HEK293 (cell line): ENCODE results near the gene PID1.

Source experiments
- CTCF ChIA-PET: fragments of 350-600 bp; formaldehyde crosslinking; extraction: SDS; loops from one replicate; lab custom pipeline; 2021; ENCODE audit warnings: antibody characterized with exemption; lab: Yijun Ruan, JAX
- POLR2A ChIA-PET: fragments of 300-600 bp; formaldehyde crosslinking; extraction: SDS; loops from one replicate; lab custom pipeline; 2020; ENCODE audit warnings: antibody characterized with exemption, inconsistent platforms; lab: Yijun Ruan, JAX
- H3K27ac ChIP-seq: fragments of 200-500 bp; sonication (Bioruptor generic); 2 replicates; pipeline ENCODE4 v1.5.1; 2014; ENCODE audit warnings: low read depth, low read length, control low read depth, inconsistent platforms; ENCODE audit errors: extremely low read depth
- H3K36me3 ChIP-seq, 2 experiments: fragments of 200-500 bp in 1 of 2; sonication (Bioruptor generic) in 1 of 2; 1 replicate in 1 of 2; 2 replicates in 1 of 2; pipeline ENCODE4 v1.5.1; 2014 to 2017; ENCODE audit warnings: inconsistent platforms in 2 of 2, low read length in 2 of 2; ENCODE audit not compliant: control insufficient read depth in 2 of 2, insufficient read depth in 1 of 2
- H3K4me1 ChIP-seq: fragments of 200-500 bp; sonication (Bioruptor generic); 2 replicates; pipeline ENCODE4 v1.5.1; 2014; ENCODE audit warnings: mild to moderate bottlenecking, low read length, inconsistent platforms; ENCODE audit not compliant: control insufficient read depth, insufficient read depth
- H3K4me3 ChIP-seq: 2 replicates; pipeline ENCODE4 v1.5.1; 2011; ENCODE audit warnings: low read depth, mild to moderate bottlenecking, control low read depth, low read length, moderate library complexity
- H3K9me3 ChIP-seq: fragments of 200-500 bp; sonication (Bioruptor generic); 2 replicates; pipeline ENCODE4 v1.5.1; 2014; ENCODE audit warnings: low read depth, low read length, inconsistent platforms; ENCODE audit not compliant: control insufficient read depth, insufficient read depth
- KLF1 ChIP-seq: fragments of 450-650 bp; formaldehyde crosslinking; IDR thresholded peaks from 2 replicates; pipeline ENCODE4 v1.5.1; 2016; ENCODE audit warnings: missing biosample characterization, missing genetic modification characterization
- KLF8 ChIP-seq: fragments of 450-650 bp; formaldehyde crosslinking; IDR thresholded peaks from 2 replicates; pipeline ENCODE4 v1.5.1; 2016; ENCODE audit warnings: missing biosample characterization, missing genetic modification characterization
- KLF9 ChIP-seq: fragments of 450-650 bp; formaldehyde crosslinking; IDR thresholded peaks from 2 replicates; pipeline ENCODE4 v1.5.1; 2016; ENCODE audit warnings: missing biosample characterization, missing genetic modification characterization, low read depth
- OSR2 ChIP-seq: fragments of 450-650 bp; formaldehyde crosslinking; IDR thresholded peaks from 2 replicates; pipeline ENCODE4 v1.5.1; 2016; ENCODE audit warnings: missing biosample characterization, missing genetic modification characterization
- PRDM1 ChIP-seq: fragments of 450-650 bp; formaldehyde crosslinking; IDR thresholded peaks from 2 replicates; pipeline ENCODE4; 2016; ENCODE audit warnings: missing biosample characterization, missing genetic modification characterization
- RBAK ChIP-seq: fragments of 450-650 bp; formaldehyde crosslinking; IDR thresholded peaks from 2 replicates; pipeline ENCODE4 v1.5.1; 2016; ENCODE audit warnings: missing biosample characterization, missing genetic modification characterization
- ZFP69B ChIP-seq: fragments of 450-650 bp; formaldehyde crosslinking; IDR thresholded peaks from 2 replicates; pipeline ENCODE4 v1.5.1; 2016; ENCODE audit warnings: missing biosample characterization, missing genetic modification characterization
- ZIC2 ChIP-seq: fragments of 450-650 bp; formaldehyde crosslinking; IDR thresholded peaks from 2 replicates; pipeline ENCODE4 v1.5.1; 2016; ENCODE audit warnings: missing biosample characterization, missing genetic modification characterization
- ZNF132 ChIP-seq: fragments of 450-650 bp; formaldehyde crosslinking; IDR thresholded peaks from 2 replicates; pipeline ENCODE4 v1.5.1; 2017; ENCODE audit warnings: missing biosample characterization, missing genetic modification characterization, borderline replicate concordance
- ZNF138 ChIP-seq: fragments of 450-650 bp; formaldehyde crosslinking; IDR thresholded peaks from 2 replicates; pipeline ENCODE4 v1.5.1; 2016; ENCODE audit warnings: missing biosample characterization, missing genetic modification characterization, borderline replicate concordance
- ZNF146 ChIP-seq: fragments of 450-650 bp; formaldehyde crosslinking; IDR thresholded peaks from 2 replicates; pipeline ENCODE4 v1.5.1; 2016; ENCODE audit warnings: missing biosample characterization, missing genetic modification characterization
- ZNF174 ChIP-seq: fragments of 450-650 bp; formaldehyde crosslinking; IDR thresholded peaks from 2 replicates; pipeline ENCODE4 v1.5.0; 2017; ENCODE audit warnings: missing biosample characterization, mild to moderate bottlenecking, missing genetic modification characterization
- ZNF248 ChIP-seq: fragments of 450-650 bp; formaldehyde crosslinking; IDR thresholded peaks from 2 replicates; pipeline ENCODE4 v1.5.1; 2017; ENCODE audit warnings: missing biosample characterization, missing genetic modification characterization
- ZNF274 ChIP-seq, 2 experiments: fragments of 200-500 bp in 1 of 2; fragments of 450-650 bp in 1 of 2; sonication (Bioruptor generic) in 1 of 2; formaldehyde crosslinking in 1 of 2; IDR thresholded peaks; 2 replicates each; pipeline versions ENCODE4 v1.5.1 to v1.6.1; 2014 to 2016; ENCODE audit warnings: borderline replicate concordance in 1 of 2, inconsistent platforms in 1 of 2, low read length in 1 of 2, missing biosample characterization in 1 of 2, missing genetic modification characterization in 1 of 2
- ZNF335 ChIP-seq: fragments of 450-650 bp; formaldehyde crosslinking; conservative IDR thresholded peaks from 2 replicates; pipeline ENCODE4 v1.5.1; 2016; ENCODE audit warnings: missing biosample characterization, missing genetic modification characterization
- ZNF404 ChIP-seq: fragments of 450-650 bp; formaldehyde crosslinking; IDR thresholded peaks from 2 replicates; pipeline ENCODE4 v1.5.1; 2017; ENCODE audit warnings: missing biosample characterization, missing genetic modification characterization
- ZNF433 ChIP-seq: fragments of 450-650 bp; formaldehyde crosslinking; IDR thresholded peaks from 2 replicates; pipeline ENCODE4 v1.5.1; 2016; ENCODE audit warnings: missing biosample characterization, missing genetic modification characterization, low read depth
- ZNF501 ChIP-seq: fragments of 450-650 bp; formaldehyde crosslinking; IDR thresholded peaks from 2 replicates; pipeline ENCODE4 v1.5.1; 2016; ENCODE audit warnings: missing biosample characterization, missing genetic modification characterization
- ZNF585B ChIP-seq: fragments of 450-650 bp; formaldehyde crosslinking; IDR thresholded peaks from 2 replicates; pipeline ENCODE4 v1.5.1; 2016; ENCODE audit warnings: missing biosample characterization, missing genetic modification characterization
- ZNF596 ChIP-seq: fragments of 450-650 bp; IDR thresholded peaks from 2 replicates; pipeline ENCODE4 v1.5.0; 2018; ENCODE audit warnings: missing biosample characterization, mild to moderate bottlenecking, missing genetic modification characterization, moderate library complexity
- ZNF645 ChIP-seq: fragments of 450-650 bp; formaldehyde crosslinking; IDR thresholded peaks from 2 replicates; pipeline ENCODE4; 2016; ENCODE audit warnings: missing biosample characterization, missing genetic modification characterization
- ZNF664 ChIP-seq: fragments of 450-650 bp; formaldehyde crosslinking; IDR thresholded peaks from 2 replicates; pipeline ENCODE4 v1.5.1; 2016; ENCODE audit warnings: missing biosample characterization, missing genetic modification characterization
- ZNF76 ChIP-seq: fragments of 450-650 bp; formaldehyde crosslinking; IDR thresholded peaks from 2 replicates; pipeline ENCODE4; 2016; ENCODE audit warnings: low read depth, missing biosample characterization, missing genetic modification characterization, borderline replicate concordance
- ZSCAN30 ChIP-seq: fragments of 450-650 bp; IDR thresholded peaks from 2 replicates; pipeline ENCODE4 v1.5.1; 2018; ENCODE audit warnings: missing biosample characterization, mild to moderate bottlenecking, missing genetic modification characterization, moderate library complexity
- ZXDB ChIP-seq: fragments of 450-650 bp; formaldehyde crosslinking; IDR thresholded peaks from 2 replicates; pipeline ENCODE4 v1.5.1; 2016; ENCODE audit warnings: missing biosample characterization, missing genetic modification characterization
- TF ChIP-seq, protein P1 (sequence below): fragments of 450-650 bp; formaldehyde crosslinking; IDR thresholded peaks from 2 replicates; pipeline ENCODE4 v1.5.1; 2016; ENCODE audit warnings: missing biosample characterization, missing genetic modification characterization
- TF ChIP-seq, protein P2 (sequence below): fragments of 450-650 bp; formaldehyde crosslinking; IDR thresholded peaks from 2 replicates; pipeline ENCODE4 v1.5.1; 2017; ENCODE audit warnings: missing biosample characterization, missing genetic modification characterization
- TF ChIP-seq, protein P3 (sequence below): fragments of 450-650 bp; formaldehyde crosslinking; IDR thresholded peaks from 2 replicates; pipeline ENCODE4 v1.5.1; 2017; ENCODE audit warnings: missing biosample characterization, missing genetic modification characterization

Gene PID1

DNA sequence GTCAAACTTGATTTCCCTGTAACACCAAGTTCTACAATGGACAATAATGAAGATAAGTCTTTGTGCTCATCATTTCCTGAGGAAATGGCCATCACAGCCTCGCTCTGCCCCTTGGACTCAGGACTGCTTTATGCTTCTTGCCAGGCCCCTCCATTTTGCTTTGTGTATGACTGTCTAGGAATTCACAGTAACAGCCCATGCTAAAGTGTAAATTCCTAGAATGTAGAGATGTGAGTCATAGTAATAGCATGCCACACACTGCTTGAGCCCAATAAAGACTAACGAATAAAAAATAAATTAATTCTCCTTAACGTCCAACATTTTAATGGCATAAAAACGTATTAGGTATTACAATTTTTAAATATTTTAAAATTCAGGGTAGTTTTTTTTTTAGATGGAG, 226.5 kb downstream of the PID1 start:
- H3K4me1 ChIP-seq, result no peaks in the 10 kb centered on the region
- CTCF ChIA-PET, result no interaction called here
- H3K36me3 ChIP-seq, result no peaks in the 10 kb centered on the region
- TF ChIP-seq ZNF174 (tag by site-specific recombination), result no peak
- TF ChIP-seq, all 188 proteins: peak for 0
- Histone ChIP-seq H3K9me3 (no peaks in the 10 kb centered on the region), H3K27ac (no peak overlapping the region), H3K4me3 (no peak overlapping the region)
- POLR2A ChIA-PET, result no interaction called here

- Histone ChIP-seq H3K27ac (no peak overlapping the region), H3K4me1 (no peaks in the 10 kb centered on the region), H3K36me3 (no peaks in the 10 kb centered on the region), H3K4me3 (no peak overlapping the region), H3K9me3 (no peaks in the 10 kb centered on the region)
- ChIA-PET CTCF (interaction anchor here (0.6 kb wide), 1 partner anchor 36 kb away, joined by 4 read pairs; no protein-coding TSS in a partner anchor), POLR2A (no interaction called here)
- TF ChIP-seq ZNF248 (tag by site-specific recombination) (no peak), ZNF335 (tag by site-specific recombination) (no peak), ZNF645 (no peak), ZNF274 (IDR thresholded peaks at IDR 0.05; ENCODE audit: low read length) (no peak), ZNF274 (tag by site-specific recombination; IDR thresholded peaks at IDR 0.05; ENCODE audit: borderline replicate concordance) (no peak), ZXDB (tag by site-specific recombination) (no peak), ZFP69B (no peak), OSR2 (tag by site-specific recombination) (no peak), ZNF132 (tag by site-specific recombination) (no peak), ZNF138 (tag by site-specific recombination) (no peak), ZNF404 (tag by site-specific recombination) (no peak), ZNF146 (tag by site-specific recombination) (no peak)
- TF ChIP-seq, protein P1, sequence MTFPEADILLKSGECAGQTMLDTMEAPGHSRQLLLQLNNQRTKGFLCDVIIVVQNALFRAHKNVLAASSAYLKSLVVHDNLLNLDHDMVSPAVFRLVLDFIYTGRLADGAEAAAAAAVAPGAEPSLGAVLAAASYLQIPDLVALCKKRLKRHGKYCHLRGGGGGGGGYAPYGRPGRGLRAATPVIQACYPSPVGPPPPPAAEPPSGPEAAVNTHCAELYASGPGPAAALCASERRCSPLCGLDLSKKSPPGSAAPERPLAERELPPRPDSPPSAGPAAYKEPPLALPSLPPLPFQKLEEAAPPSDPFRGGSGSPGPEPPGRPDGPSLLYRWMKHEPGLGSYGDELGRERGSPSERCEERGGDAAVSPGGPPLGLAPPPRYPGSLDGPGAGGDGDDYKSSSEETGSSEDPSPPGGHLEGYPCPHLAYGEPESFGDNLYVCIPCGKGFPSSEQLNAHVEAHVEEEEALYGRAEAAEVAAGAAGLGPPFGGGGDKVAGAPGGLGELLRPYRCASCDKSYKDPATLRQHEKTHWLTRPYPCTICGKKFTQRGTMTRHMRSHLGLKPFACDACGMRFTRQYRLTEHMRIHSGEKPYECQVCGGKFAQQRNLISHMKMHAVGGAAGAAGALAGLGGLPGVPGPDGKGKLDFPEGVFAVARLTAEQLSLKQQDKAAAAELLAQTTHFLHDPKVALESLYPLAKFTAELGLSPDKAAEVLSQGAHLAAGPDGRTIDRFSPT (tag by site-specific recombination), result no peak
- TF ChIP-seq, protein P2, sequence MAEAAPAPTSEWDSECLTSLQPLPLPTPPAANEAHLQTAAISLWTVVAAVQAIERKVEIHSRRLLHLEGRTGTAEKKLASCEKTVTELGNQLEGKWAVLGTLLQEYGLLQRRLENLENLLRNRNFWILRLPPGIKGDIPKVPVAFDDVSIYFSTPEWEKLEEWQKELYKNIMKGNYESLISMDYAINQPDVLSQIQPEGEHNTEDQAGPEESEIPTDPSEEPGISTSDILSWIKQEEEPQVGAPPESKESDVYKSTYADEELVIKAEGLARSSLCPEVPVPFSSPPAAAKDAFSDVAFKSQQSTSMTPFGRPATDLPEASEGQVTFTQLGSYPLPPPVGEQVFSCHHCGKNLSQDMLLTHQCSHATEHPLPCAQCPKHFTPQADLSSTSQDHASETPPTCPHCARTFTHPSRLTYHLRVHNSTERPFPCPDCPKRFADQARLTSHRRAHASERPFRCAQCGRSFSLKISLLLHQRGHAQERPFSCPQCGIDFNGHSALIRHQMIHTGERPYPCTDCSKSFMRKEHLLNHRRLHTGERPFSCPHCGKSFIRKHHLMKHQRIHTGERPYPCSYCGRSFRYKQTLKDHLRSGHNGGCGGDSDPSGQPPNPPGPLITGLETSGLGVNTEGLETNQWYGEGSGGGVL (tag by site-specific recombination), result no peak
Observed at GRCh38 chr2:229043681-229044080, 227.4 kb downstream of the PID1 start.

GRCh38 chr2:229042349-229042748, 228.7 kb downstream of the PID1 start:
- H3K9me3 ChIP-seq, result no peaks in the 10 kb centered on the region
- H3K27ac ChIP-seq, result no peak overlapping the region
- POLR2A ChIA-PET, result no interaction called here
- no peaks in the 10 kb centered on the region for H3K4me1 ChIP-seq
- H3K4me3 ChIP-seq, result no peak overlapping the region
- CTCF ChIA-PET, result no interaction called here
- H3K36me3 ChIP-seq, result no peaks in the 10 kb centered on the region
- no peak for TF ChIP-seq ZNF596 (tag by site-specific recombination)
- TF ChIP-seq KLF1 (tag by site-specific recombination), result no peak
- TF ChIP-seq, protein P3, sequence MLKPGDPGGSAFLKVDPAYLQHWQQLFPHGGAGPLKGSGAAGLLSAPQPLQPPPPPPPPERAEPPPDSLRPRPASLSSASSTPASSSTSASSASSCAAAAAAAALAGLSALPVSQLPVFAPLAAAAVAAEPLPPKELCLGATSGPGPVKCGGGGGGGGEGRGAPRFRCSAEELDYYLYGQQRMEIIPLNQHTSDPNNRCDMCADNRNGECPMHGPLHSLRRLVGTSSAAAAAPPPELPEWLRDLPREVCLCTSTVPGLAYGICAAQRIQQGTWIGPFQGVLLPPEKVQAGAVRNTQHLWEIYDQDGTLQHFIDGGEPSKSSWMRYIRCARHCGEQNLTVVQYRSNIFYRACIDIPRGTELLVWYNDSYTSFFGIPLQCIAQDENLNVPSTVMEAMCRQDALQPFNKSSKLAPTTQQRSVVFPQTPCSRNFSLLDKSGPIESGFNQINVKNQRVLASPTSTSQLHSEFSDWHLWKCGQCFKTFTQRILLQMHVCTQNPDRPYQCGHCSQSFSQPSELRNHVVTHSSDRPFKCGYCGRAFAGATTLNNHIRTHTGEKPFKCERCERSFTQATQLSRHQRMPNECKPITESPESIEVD (tag by site-specific recombination), result no peak
- no peak for TF ChIP-seq ZNF76 (tag by site-specific recombination)
- no peak for TF ChIP-seq RBAK
- TF ChIP-seq ZSCAN30 (tag by site-specific recombination), result no peak
- TF ChIP-seq ZNF433 (tag by site-specific recombination), result no peak
- no peak for TF ChIP-seq KLF9
- TF ChIP-seq ZNF585B (tag by site-specific recombination), result no peak
- no peak for TF ChIP-seq ZNF664 (tag by site-specific recombination)
- no peak for TF ChIP-seq ZIC2
- TF ChIP-seq PRDM1 (tag by site-specific recombination), result no peak
- no peak for TF ChIP-seq ZNF501
- TF ChIP-seq KLF8 (tag by site-specific recombination), result no peak
